Measurements from ENCODE around the gene MTM1.

The MTM1 gene

GRCh38 chrX:150649096-150649870 is 80.9 kb downstream of the MTM1 start:
- no peak for ATAC-seq
- Mint-ChIP-seq H3K36me3 (peaks cover 27% of the 10 kb centered on the region), H3K27me3 (no peaks in the 10 kb centered on the region), H3K9me3 (no peaks in the 10 kb centered on the region), H3K4me1 (no peaks in the 10 kb centered on the region), H3K4me3 (no peak overlapping the region), H3K27ac (peak overlapping the region; percentile 25)

GRCh38 chrX:150651906-150652305 is 83.5 kb downstream of the MTM1 start:
- H3K36me3 Mint-ChIP-seq: peaks cover 21% of the 10 kb centered on the region
- no peaks in the 10 kb centered on the region for H3K9me3 Mint-ChIP-seq
- H3K27me3 Mint-ChIP-seq: no peaks in the 10 kb centered on the region
- ATAC-seq: no peak
- H3K4me3 Mint-ChIP-seq: no peak overlapping the region
- H3K27ac Mint-ChIP-seq: peak overlapping the region; percentile 18
- H3K4me1 Mint-ChIP-seq: no peaks in the 10 kb centered on the region

DNA sequence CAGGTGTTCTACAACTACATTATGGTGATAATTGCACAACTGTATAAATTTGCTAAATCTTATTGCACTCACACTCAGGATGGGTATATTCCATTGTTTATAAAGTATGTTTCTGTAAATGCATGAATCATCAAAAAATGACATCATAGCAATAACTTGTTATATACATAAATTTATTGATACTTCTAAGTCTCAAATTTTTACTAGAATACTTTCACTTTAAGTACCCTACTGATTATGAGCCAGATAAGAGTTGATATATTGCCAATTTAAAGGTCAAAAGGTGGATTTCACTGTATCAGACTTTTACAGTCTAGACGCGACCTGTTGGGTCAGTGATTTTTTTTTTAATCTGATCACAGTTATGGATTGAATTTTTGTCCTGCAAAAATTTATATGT is 87.4 kb downstream of the MTM1 start:
- Mint-ChIP-seq H3K36me3 (peaks cover 17% of the 10 kb centered on the region), H3K27me3 (no peaks in the 10 kb centered on the region), H3K9me3 (no peaks in the 10 kb centered on the region), H3K4me1 (no peaks in the 10 kb centered on the region), H3K27ac (no peak overlapping the region), H3K4me3 (no peak overlapping the region)
- no peak for ATAC-seq

DNA sequence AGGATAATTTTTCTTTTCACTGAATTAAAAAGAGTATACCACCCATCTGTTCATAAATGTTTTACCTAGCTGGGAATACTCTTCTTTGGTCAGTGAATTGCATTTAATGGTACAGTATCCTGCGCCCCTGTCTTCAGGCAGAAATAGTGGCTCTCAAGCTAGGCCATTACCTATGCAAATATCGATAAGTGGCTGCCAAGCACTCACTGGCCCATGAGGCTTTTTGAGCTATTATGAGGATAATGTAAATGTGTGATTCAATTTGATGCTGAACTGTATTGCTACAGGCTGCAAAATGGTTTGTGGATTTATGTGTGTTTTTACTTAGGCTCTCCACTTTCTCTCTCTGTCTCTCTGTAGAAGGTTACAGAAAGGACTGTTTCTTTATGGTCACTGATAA is 94.7 kb downstream of the MTM1 start:
- no peak overlapping the region for H3K4me3 Mint-ChIP-seq
- H3K4me1 Mint-ChIP-seq: no peaks in the 10 kb centered on the region
- no peaks in the 10 kb centered on the region for H3K27me3 Mint-ChIP-seq
- H3K36me3 Mint-ChIP-seq: peaks cover 33% of the 10 kb centered on the region
- no peak overlapping the region for H3K27ac Mint-ChIP-seq
- no peak for ATAC-seq
- H3K9me3 Mint-ChIP-seq: peaks cover 3% of the 10 kb centered on the region

GRCh38 chrX:150664290-150664689 is 95.9 kb downstream of the MTM1 start:
- Mint-ChIP-seq H3K36me3 (peaks cover 33% of the 10 kb centered on the region), H3K9me3 (peaks cover 3% of the 10 kb centered on the region), H3K4me1 (no peaks in the 10 kb centered on the region), H3K27ac (no peak overlapping the region), H3K4me3 (no peak overlapping the region), H3K27me3 (no peaks in the 10 kb centered on the region)
- ATAC-seq: no peak

- no peak overlapping the region for H3K27ac Mint-ChIP-seq
- no peaks in the 10 kb centered on the region for H3K36me3 Mint-ChIP-seq
- H3K4me3 Mint-ChIP-seq: no peak overlapping the region
- H3K27me3 Mint-ChIP-seq: no peaks in the 10 kb centered on the region
- no peaks in the 10 kb centered on the region for H3K4me1 Mint-ChIP-seq
- ATAC-seq: no peak
- no peaks in the 10 kb centered on the region for H3K9me3 Mint-ChIP-seq
These were observed 107.8 kb downstream of the MTM1 start for GRCh38 chrX:150676221-150676620.

DNA sequence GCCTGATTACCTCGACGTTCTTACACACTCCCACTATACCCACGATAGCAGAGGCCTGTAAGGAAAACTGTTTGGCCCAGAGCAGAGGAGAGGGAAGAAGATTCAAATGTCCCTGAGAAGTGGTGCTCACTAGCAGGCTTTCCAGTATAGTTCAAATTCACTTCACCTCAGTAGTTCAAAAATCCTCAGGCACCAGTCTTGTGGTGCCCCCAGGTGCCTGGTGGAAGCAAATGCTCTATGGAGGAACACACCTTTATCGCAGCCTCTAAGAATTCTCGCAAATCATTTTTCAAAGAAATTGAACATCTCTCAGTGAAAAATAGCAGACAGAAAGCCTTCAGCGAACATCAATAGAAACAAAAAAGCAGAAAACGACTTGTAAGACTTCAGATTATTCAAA is 112.6 kb downstream of the MTM1 start:
- ATAC-seq: no peak
- H3K36me3 Mint-ChIP-seq: no peaks in the 10 kb centered on the region
- peaks cover 5% of the 10 kb centered on the region for H3K4me1 Mint-ChIP-seq

DNA sequence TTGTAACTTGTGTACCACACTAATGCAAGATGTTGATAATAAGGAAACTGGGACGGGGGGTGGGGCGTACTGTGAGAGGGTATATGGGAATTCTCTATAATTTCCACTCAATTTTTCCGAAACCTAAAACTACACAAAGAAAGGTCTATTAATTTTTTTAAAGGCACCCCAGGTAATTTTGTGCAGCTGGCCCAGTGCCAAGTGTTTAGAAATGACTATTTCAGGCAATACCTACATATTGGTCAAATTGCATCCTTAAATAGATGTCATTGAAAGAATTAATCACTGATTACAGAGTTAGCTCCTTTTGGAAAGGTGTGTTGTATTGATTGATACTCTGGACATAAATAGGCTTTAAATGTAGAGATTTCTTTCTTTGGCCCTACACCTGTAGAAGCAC is 114.7 kb downstream of the MTM1 start:
- H3K27ac Mint-ChIP-seq: no peak overlapping the region
- ATAC-seq: no peak
- no peaks in the 10 kb centered on the region for H3K27me3 Mint-ChIP-seq
- no peaks in the 10 kb centered on the region for H3K36me3 Mint-ChIP-seq
- H3K9me3 Mint-ChIP-seq: no peaks in the 10 kb centered on the region
- H3K4me3 Mint-ChIP-seq: no peak overlapping the region
- H3K4me1 Mint-ChIP-seq: peaks cover 6% of the 10 kb centered on the region

More for the DNA sequence above, 112.6 kb downstream of the MTM1 start:
- Mint-ChIP-seq H3K4me3 (no peak overlapping the region), H3K27ac (no peak overlapping the region), H3K9me3 (no peaks in the 10 kb centered on the region), H3K27me3 (no peaks in the 10 kb centered on the region)

GRCh38 chrX:150683536-150684146 is 115.2 kb downstream of the MTM1 start:
- H3K4me1 Mint-ChIP-seq: peaks cover 11% of the 10 kb centered on the region
- no peaks in the 10 kb centered on the region for H3K36me3 Mint-ChIP-seq
- H3K27ac Mint-ChIP-seq: no peak overlapping the region
- no peaks in the 10 kb centered on the region for H3K9me3 Mint-ChIP-seq
- ATAC-seq: no peak
- no peak overlapping the region for H3K4me3 Mint-ChIP-seq
- no peaks in the 10 kb centered on the region for H3K27me3 Mint-ChIP-seq

DNA sequence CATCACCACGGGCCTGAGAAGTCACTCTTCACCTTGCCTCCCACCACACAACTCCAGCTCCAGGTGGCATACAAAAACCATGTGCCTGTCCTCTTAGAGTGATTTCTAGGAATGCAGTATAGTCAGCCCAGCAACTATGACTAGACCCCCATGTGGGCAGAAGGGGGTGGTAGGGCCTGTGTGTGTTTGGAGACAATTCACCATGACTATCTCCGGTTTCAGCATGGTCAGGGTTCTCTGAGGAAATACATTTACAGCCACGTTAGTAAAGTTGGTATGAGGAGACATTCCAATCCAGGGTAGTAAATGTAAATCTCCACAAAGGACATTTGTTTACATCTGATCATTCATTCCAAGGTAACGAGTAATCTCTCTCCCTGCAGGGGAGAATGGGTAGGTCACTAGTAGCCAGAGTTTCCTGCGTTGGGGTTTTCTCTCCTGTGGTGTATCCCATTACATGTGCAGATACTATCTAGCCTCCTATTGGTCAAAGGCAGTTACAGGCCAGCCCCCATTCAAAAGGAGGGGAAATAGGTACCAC is 120.6 kb downstream of the MTM1 start:
- H3K27ac Mint-ChIP-seq: peak overlapping the region; percentile 32
- peaks cover 16% of the 10 kb centered on the region for H3K4me1 Mint-ChIP-seq
- ATAC-seq: no peak
- H3K9me3 Mint-ChIP-seq: no peaks in the 10 kb centered on the region
- no peaks in the 10 kb centered on the region for H3K27me3 Mint-ChIP-seq
- no peaks in the 10 kb centered on the region for H3K36me3 Mint-ChIP-seq
- H3K4me3 Mint-ChIP-seq: no peak overlapping the region

- no peak for ATAC-seq
- H3K9me3 Mint-ChIP-seq: no peaks in the 10 kb centered on the region
- H3K4me3 Mint-ChIP-seq: no peak overlapping the region
- H3K27ac Mint-ChIP-seq: no peak overlapping the region
- H3K27me3 Mint-ChIP-seq: no peaks in the 10 kb centered on the region
- H3K4me1 Mint-ChIP-seq: peaks cover 21% of the 10 kb centered on the region
- peaks cover 3% of the 10 kb centered on the region for H3K36me3 Mint-ChIP-seq
These were observed 121.7 kb downstream of the MTM1 start for GRCh38 chrX:150690126-150690525.

DNA sequence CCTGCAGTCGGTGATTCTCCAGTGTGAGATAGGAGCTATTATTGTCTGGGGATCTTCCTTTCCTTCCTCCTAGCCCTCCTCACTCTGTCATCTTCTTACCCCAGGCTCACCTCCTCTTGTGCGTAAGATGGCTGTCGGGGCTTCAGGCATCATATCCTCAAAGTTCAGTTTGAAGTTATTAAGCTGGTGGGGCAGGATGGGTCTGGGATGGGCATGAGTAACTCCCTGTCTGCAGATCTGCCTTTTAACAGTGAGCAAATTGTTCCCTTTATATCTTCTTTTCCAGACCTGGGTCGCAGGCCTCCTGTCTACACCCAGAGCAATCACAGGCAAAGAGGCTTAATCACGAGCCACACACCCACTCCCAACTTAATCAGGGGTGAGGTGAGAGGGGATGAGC is 123.9 kb downstream of the MTM1 start:
- H3K9me3 Mint-ChIP-seq: no peaks in the 10 kb centered on the region
- ATAC-seq: no peak
- no peaks in the 10 kb centered on the region for H3K27me3 Mint-ChIP-seq
- H3K4me3 Mint-ChIP-seq: peak overlapping the region; percentile 82
- H3K27ac Mint-ChIP-seq: peak overlapping the region; percentile 77
- peaks cover 43% of the 10 kb centered on the region for H3K4me1 Mint-ChIP-seq
- H3K36me3 Mint-ChIP-seq: peaks cover 10% of the 10 kb centered on the region

DNA sequence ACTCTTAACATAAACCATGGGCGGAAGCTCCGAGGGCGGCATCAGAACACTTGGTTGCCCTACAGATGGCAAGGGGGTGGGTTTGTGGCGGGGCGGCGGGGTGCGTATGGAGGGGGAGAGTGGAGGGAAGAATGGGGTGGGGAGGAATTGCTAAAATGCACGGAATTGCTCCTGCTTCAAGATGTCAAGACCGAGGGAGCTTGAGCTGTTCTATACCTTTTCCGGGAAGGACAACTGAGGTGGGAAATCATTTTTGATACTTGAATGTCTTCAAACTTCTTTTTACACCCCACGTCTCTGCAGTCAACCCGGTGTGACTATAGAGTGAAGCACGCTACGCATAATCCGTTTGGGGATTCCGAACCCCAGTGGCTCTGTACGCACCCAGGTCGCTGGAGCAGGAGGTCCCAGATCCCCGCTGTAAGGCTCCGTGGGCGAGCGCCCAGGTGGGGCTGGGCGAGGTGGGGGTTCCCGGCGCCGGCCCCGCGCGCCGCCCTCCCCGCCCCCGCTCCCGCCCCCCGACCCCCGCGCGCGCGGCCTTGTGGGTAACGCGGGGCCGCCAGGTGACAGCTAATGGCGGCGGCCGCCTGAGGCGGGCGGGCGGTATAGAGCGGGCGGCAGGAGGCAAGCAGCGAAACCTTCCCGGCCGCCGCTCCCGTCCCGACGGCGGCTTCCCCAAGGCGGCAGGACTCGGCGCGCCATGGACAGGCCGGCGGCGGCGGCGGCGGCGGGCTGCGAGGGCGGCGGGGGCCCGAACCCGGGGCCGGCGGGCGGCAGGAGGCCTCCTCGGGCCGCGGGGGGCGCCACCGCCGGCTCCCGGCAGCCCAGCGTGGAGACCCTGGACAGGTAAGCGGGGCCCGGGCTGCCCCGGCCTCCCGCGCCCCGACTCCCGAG is 124.7 kb downstream of the MTM1 start, which contains the start of gene MTMR1:
Gene MTMR1 (plus strand): TSS at position 566 of the 894 bp plus-strand sequence. CDS start 135 bp downstream, at position 701.
- peak within 1 kb of the TSS; percentile 82 for H3K4me3 Mint-ChIP-seq
- peak; percentile 84 for ATAC-seq
- peak within 1 kb of the TSS; percentile 77 for H3K27ac Mint-ChIP-seq
- no peaks in the 10 kb centered on the region for H3K9me3 Mint-ChIP-seq
- no peaks in the 10 kb centered on the region for H3K27me3 Mint-ChIP-seq
- peaks cover 10% of the 10 kb centered on the region for H3K36me3 Mint-ChIP-seq
- peaks cover 43% of the 10 kb centered on the region for H3K4me1 Mint-ChIP-seq

DNA sequence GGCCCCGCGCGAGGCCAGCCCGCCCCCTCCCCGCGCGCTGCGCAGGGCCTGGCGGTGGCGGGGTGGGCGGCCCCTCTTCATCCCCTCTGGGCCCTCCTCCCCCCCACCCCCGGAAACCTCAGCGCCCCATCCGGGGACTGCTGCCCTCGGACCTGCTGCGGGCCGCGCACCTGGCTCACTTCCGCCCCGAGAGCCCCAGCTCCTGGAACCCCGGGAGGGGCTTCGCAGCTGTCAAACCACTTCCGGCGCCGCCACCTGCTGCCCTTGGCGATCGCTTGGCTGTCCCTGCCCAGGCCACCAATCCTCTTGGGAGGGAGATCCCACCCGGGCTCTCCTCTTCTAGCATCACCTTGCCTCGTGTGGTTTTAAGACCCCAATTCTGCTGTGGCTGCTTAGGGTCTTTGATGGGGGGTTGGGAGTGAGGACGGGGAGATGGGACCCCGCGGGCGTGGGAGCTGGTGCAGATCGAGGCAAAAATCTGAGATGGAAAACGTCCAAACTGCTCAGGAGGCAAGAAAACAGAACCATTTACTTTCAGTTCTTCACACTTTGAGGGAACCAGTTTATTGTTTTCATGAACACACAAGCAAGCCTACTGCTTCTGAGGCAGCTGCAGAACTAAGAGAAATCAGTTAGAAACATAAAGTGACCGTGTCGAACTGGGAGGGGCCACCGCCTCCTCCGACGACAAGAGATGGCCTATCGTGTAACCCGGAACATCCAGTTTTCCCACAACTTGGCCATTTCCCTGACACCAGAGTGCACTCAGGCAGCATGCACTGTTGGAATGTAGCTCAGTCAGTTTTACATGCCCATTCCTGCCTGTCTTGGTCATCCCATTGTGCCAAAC is 125.5 kb downstream of the MTM1 start:
- Mint-ChIP-seq H3K9me3 (no peaks in the 10 kb centered on the region), H3K27ac (peak overlapping the region; percentile 64), H3K36me3 (peaks cover 10% of the 10 kb centered on the region), H3K4me3 (peak overlapping the region; percentile 81), H3K4me1 (peaks cover 34% of the 10 kb centered on the region), H3K27me3 (no peaks in the 10 kb centered on the region)
- peak; percentile 89 for ATAC-seq
